H9 (cell line): Measurements from ENCODE around the gene AGO3. TPM values are rescaled to one million over a fixed set of nuclear protein-coding genes. Genes with fewer than 3 reads are reported as not detected.

Source experiments
- DNase-seq: peaks from one replicate; pipeline ENCODE4 v3.0.0-alpha.2; 2017
- H2AFZ ChIP-seq: one replicate; pipeline ENCODE4 v1.6.1; 2013; ENCODE audit warnings: mild to moderate bottlenecking, low read length, control low read depth, moderate library complexity
- H2AK5ac ChIP-seq: 2 replicates; pipeline ENCODE4 v1.6.1; 2013; ENCODE audit warnings: low read length, control low read depth, mixed read lengths; ENCODE audit not compliant: insufficient read length
- H2BK120ac ChIP-seq: one replicate; pipeline ENCODE4 v1.6.1; 2013; ENCODE audit warnings: low read depth, mild to moderate bottlenecking, low read length, control low read depth, inconsistent platforms; ENCODE audit not compliant: poor library complexity, severe bottlenecking
- H2BK12ac ChIP-seq: 2 replicates; pipeline ENCODE4 v1.6.1; 2013; ENCODE audit warnings: low read length, control low read depth, mixed read lengths, low read depth; ENCODE audit not compliant: insufficient read length
- H2BK15ac ChIP-seq: 2 replicates; pipeline ENCODE4 v1.6.1; 2013; ENCODE audit warnings: low read depth, low read length, control low read depth
- H2BK20ac ChIP-seq: one replicate; pipeline ENCODE4 v1.6.1; 2013; ENCODE audit warnings: low read depth, mild to moderate bottlenecking, low read length, control low read depth, inconsistent platforms; ENCODE audit not compliant: poor library complexity, severe bottlenecking
- H2BK5ac ChIP-seq: 2 replicates; pipeline ENCODE4 v1.6.1; 2013; ENCODE audit warnings: low read length, control low read depth, mixed read lengths; ENCODE audit not compliant: insufficient read length
- H3K14ac ChIP-seq: 2 replicates; pipeline ENCODE4 v1.6.1; 2013; ENCODE audit warnings: low read length, control low read depth; ENCODE audit not compliant: insufficient read depth
- H3K18ac ChIP-seq: 2 replicates; pipeline ENCODE4 v1.6.1; 2013; ENCODE audit warnings: low read depth, mild to moderate bottlenecking, mixed read lengths, low read length, control low read depth; ENCODE audit not compliant: insufficient read length
- H3K23ac ChIP-seq: 2 replicates; pipeline ENCODE4 v1.6.1; 2013; ENCODE audit warnings: low read length, control low read depth, mixed read lengths, low read depth; ENCODE audit not compliant: insufficient read length
- H3K23me2 ChIP-seq: 2 replicates; pipeline ENCODE4 v1.6.1; 2013; ENCODE audit warnings: low read depth, mild to moderate bottlenecking, mixed read lengths, low read length, control low read depth; ENCODE audit not compliant: insufficient read length, poor library complexity, severe bottlenecking
- H3K27ac ChIP-seq: 2 replicates; pipeline ENCODE4 v1.5.1; 2013; ENCODE audit warnings: low read length, control low read depth, mixed read lengths, low read depth; ENCODE audit not compliant: insufficient read length
- H3K27me3 ChIP-seq: 2 replicates; pipeline ENCODE4 v1.6.1; 2013; ENCODE audit warnings: low read length, control low read depth, inconsistent platforms; ENCODE audit not compliant: insufficient read depth
- H3K4ac ChIP-seq: 2 replicates; pipeline ENCODE4 v1.6.1; 2013; ENCODE audit warnings: low read depth, mild to moderate bottlenecking, control low read depth, inconsistent platforms, low read length, moderate library complexity
- H3K4me1 ChIP-seq: 2 replicates; pipeline ENCODE4 v1.6.1; 2013; ENCODE audit warnings: low read length, control low read depth, inconsistent platforms; ENCODE audit not compliant: insufficient read depth
- H3K4me2 ChIP-seq: 2 replicates; pipeline ENCODE4 v1.6.1; 2013; ENCODE audit warnings: low read length, control low read depth, mixed read lengths; ENCODE audit not compliant: insufficient read length, insufficient read depth
- H3K56ac ChIP-seq: 2 replicates; pipeline ENCODE4 v1.6.1; 2013; ENCODE audit warnings: low read depth, mild to moderate bottlenecking, mixed read lengths, low read length, control low read depth; ENCODE audit not compliant: insufficient read length
- H3K79me1 ChIP-seq: 2 replicates; pipeline ENCODE4 v1.6.1; 2013; ENCODE audit warnings: low read depth, mild to moderate bottlenecking, moderate library complexity, low read length, control low read depth, inconsistent platforms; ENCODE audit not compliant: insufficient read depth, poor library complexity, severe bottlenecking
- H3K79me2 ChIP-seq: 2 replicates; pipeline ENCODE4 v1.6.1; 2013; ENCODE audit warnings: low read length, control low read depth, inconsistent platforms; ENCODE audit not compliant: insufficient read depth
- H3K9ac ChIP-seq: 2 replicates; pipeline ENCODE4 v1.6.1; 2013; ENCODE audit warnings: low read length, control low read depth, mixed read lengths; ENCODE audit not compliant: insufficient read length; ENCODE audit errors: extremely low read depth
- H3K9me3 ChIP-seq: one replicate; pipeline ENCODE4 v1.6.1; 2013; ENCODE audit warnings: low read depth, low read length, inconsistent platforms; ENCODE audit not compliant: control insufficient read depth
- H3T11ph ChIP-seq: one replicate; pipeline ENCODE4 v1.6.1; 2013; ENCODE audit warnings: mild to moderate bottlenecking, low read length, control low read depth, inconsistent platforms
- H4K20me1 ChIP-seq: one replicate; pipeline ENCODE4 v1.6.1; 2013; ENCODE audit not compliant: control insufficient read depth, insufficient read length, insufficient read depth
- H4K5ac ChIP-seq: 2 replicates; pipeline ENCODE4 v1.6.1; 2013; ENCODE audit warnings: low read depth, mild to moderate bottlenecking, mixed read lengths, low read length, control low read depth; ENCODE audit not compliant: insufficient read length
- H4K8ac ChIP-seq: replicated peaks from 2 replicates; pipeline ENCODE4 v1.6.1; 2013; ENCODE audit warnings: low read length, control low read depth, mixed read lengths, low read depth; ENCODE audit not compliant: insufficient read length
- H4K91ac ChIP-seq: 2 replicates; pipeline ENCODE4 v1.6.1; 2013; ENCODE audit warnings: low read depth, mild to moderate bottlenecking, moderate library complexity, mixed read lengths, low read length, control low read depth; ENCODE audit not compliant: insufficient read length
- H3K27ac Mint-ChIP-seq, 3 experiments: 2 replicates in 2 of 3; 3 replicates in 1 of 3; pipeline ENCODE4 v1.8.0; 2020 to 2021; ENCODE audit warnings: mixed read lengths in 3 of 3, mild to moderate bottlenecking in 1 of 3, moderate library complexity in 1 of 3
- H3K27me3 Mint-ChIP-seq: 2 replicates; pipeline ENCODE4 v1.8.0; 2021; ENCODE audit warnings: low read depth, mild to moderate bottlenecking, moderate library complexity, mixed read lengths
- H3K36me3 Mint-ChIP-seq, 3 experiments: 2 replicates in 2 of 3; 3 replicates in 1 of 3; pipeline ENCODE4 v1.8.0; 2020 to 2021; ENCODE audit warnings: low read depth in 3 of 3, mixed read lengths in 3 of 3; ENCODE audit not compliant: insufficient read depth in 1 of 3
- H3K4me1 Mint-ChIP-seq, 2 experiments: 2 replicates each; pipeline ENCODE4 v1.8.0; 2020; ENCODE audit warnings: mixed read lengths in 2 of 2
- H3K4me3 Mint-ChIP-seq, 2 experiments: 2 replicates in 1 of 2; 3 replicates in 1 of 2; pipeline ENCODE4 v1.8.0; 2020 to 2021; ENCODE audit warnings: mild to moderate bottlenecking in 2 of 2, mixed read lengths in 2 of 2, moderate library complexity in 1 of 2
- H3K9me3 Mint-ChIP-seq, 2 experiments: 2 replicates in 1 of 2; 3 replicates in 1 of 2; pipeline ENCODE4 v1.8.0; 2020; ENCODE audit warnings: mild to moderate bottlenecking in 2 of 2, mixed read lengths in 2 of 2, moderate library complexity in 1 of 2
- WGBS: extraction: QIAGEN DNeasy Blood & Tissue Kit; methylation state at CpG from one replicate; pipeline ENCODE4 v1.1.7; 2013; ENCODE audit warnings: missing lambda C conversion rate, low lambda C conversion rate, mixed read lengths; ENCODE audit not compliant: insufficient read length; ENCODE audit errors: extremely low coverage; 5-methylcytosine and 5-hydroxymethylcytosine counted together
- total RNA-seq: library from RNA; stranded (reverse); gene quantifications from 2 replicates; pipeline ENCODE4 v1.2.1, GENCODE V29; 2021
- TF ChIP-seq, protein P1 (sequence below): fragments of 200-600 bp; sonication (generic); conservative IDR thresholded peaks from 3 replicates; pipeline ENCODE4 v1.8.0; 2021; ENCODE audit warnings: antibody characterized with exemption, mild to moderate bottlenecking

The AGO3 gene
- total RNA-seq, 1 experiment from 2014 or later: 27.0 TPM

DNA sequence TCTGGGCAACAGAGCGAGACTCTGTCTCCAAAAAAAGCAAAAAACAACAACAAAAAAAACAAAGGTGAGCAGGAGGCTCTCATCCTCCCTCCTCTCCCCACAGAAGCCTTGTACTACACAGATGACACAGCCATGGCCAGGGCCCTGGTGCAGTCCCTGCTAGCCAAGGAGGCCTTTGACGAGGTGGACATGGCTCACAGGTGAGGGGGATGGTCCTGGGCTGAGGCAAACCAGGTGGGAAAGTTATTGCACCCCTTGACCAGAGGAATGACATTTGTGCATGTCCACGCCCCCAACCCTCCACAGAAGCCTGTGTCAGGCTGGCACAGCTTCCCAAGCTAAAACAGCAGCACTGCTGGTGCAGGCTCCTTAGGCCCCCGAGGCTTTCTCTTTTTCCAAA lies 160.2 kb downstream of the AGO3 start:
- Histone ChIP-seq H3K23me2 (peaks cover 6% of the 10 kb centered on the region), H3K79me2 (peaks cover 2% of the 10 kb centered on the region; the same call in 1 of the 2 replicates), H3K4me1 (no peaks in the 10 kb centered on the region), H3K4ac (no peak overlapping the region), H3K4me2 (no peak overlapping the region), H3K27ac (no peak overlapping the region), H3K9me3 (no peaks in the 10 kb centered on the region), H3K56ac (no peak overlapping the region), H4K20me1 (no peaks in the 10 kb centered on the region), H3K18ac (no peak overlapping the region), H2BK5ac (no peak overlapping the region), H2BK12ac (no peak overlapping the region), H4K8ac (no peak overlapping the region), H2BK120ac (no peak overlapping the region), H4K91ac (no peak overlapping the region), H2AFZ (no peak overlapping the region), H3K9ac (no peak overlapping the region), H3K79me1 (no peaks in the 10 kb centered on the region), H4K5ac (no peak overlapping the region), H3T11ph (no peak overlapping the region), H2AK5ac (no peak overlapping the region), H3K27me3 (no peaks in the 10 kb centered on the region), H2BK20ac (no peak overlapping the region), H3K23ac (no peak overlapping the region), H3K14ac (no peak overlapping the region), H2BK15ac (no peak overlapping the region)
- H3K9me3 Mint-ChIP-seq: no peaks in the 10 kb centered on the region; a peak in 1 of 5 replicates
- TF ChIP-seq, protein P1, sequence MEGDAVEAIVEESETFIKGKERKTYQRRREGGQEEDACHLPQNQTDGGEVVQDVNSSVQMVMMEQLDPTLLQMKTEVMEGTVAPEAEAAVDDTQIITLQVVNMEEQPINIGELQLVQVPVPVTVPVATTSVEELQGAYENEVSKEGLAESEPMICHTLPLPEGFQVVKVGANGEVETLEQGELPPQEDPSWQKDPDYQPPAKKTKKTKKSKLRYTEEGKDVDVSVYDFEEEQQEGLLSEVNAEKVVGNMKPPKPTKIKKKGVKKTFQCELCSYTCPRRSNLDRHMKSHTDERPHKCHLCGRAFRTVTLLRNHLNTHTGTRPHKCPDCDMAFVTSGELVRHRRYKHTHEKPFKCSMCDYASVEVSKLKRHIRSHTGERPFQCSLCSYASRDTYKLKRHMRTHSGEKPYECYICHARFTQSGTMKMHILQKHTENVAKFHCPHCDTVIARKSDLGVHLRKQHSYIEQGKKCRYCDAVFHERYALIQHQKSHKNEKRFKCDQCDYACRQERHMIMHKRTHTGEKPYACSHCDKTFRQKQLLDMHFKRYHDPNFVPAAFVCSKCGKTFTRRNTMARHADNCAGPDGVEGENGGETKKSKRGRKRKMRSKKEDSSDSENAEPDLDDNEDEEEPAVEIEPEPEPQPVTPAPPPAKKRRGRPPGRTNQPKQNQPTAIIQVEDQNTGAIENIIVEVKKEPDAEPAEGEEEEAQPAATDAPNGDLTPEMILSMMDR: no peak
- H3K27me3 Mint-ChIP-seq: no peaks in the 10 kb centered on the region; the same call in 1 of the 2 replicates
- peaks cover 21 to 46% (median 40%) of the 10 kb centered on the region in 3 experiments; a peak in 6 of 7 replicates for H3K36me3 Mint-ChIP-seq
- no peak overlapping the region for H3K4me3 Mint-ChIP-seq
- no CpG with 5 or more reads among the region's 4 CpGs for WGBS
- no peak overlapping the region for H3K27ac Mint-ChIP-seq
- DNase-seq: no peak
- H3K4me1 Mint-ChIP-seq: peaks cover 12 to 21% of the 10 kb centered on the region in 2 experiments
